ENCODE data around the gene GKN1. TPM values are rescaled to one million over a fixed set of nuclear protein-coding genes. Genes with fewer than 3 reads are reported as not detected.

The GKN1 gene
- total RNA-seq, 2 experiments from 2014 or later = not detected

DNA sequence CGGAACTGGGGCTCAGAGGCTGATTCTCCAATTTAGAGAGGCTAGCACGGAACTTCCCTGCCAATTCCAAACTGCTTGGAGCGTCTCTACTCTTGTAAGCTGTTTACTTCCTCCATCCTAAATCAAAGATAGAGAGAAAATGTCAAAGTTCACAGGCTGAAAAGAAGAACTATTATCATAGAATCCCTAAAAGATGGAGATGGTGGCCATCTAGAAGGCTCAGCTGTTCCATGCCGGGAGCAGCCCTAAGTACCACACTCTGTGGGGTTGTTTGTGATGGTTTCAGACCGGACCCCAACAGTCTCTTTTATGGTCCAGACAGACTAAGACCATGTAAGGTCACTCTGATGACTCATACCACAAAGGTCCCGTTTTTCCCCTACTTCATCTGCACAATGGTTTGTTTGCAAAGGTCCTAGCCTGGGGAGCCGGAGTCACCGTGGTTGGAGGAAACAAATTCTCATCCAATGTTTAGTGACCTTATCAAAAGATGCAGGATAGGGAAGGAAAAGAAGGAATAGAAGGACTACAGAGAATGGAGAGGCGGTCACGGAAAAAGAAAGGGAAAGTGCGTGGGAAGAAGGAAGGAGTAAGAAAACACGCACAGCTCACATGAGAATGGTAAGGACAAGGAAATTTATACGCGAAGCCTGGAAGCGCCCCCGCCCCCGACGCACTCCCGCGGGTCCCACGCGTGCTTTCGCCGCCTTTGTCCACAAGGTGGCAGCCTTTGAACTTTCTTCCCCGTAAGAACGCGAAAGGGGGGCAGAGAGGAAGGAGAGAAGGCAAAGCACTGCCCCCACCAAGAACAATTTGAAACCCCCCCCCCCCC is 38.1 kb downstream of the GKN1 start:
- Histone ChIP-seq H3K79me2 (ENCODE audit: insufficient read depth, low read depth, low read length) (no peaks in the 10 kb centered on the region), H3K4me3 (ENCODE audit: low read depth, low read length, poor library complexity, severe bottlenecking) (no peak overlapping the region), H3K27ac (ENCODE audit: low read depth, low read length, poor library complexity, severe bottlenecking) (no peak overlapping the region), H3K36me3 (ENCODE audit: insufficient read depth, low read length) (no peaks in the 10 kb centered on the region), H3K4me2 (ENCODE audit: low read length) (no peak overlapping the region), H4K20me1 (ENCODE audit: insufficient read depth, low read length) (no peaks in the 10 kb centered on the region), H3K4me1 (ENCODE audit: insufficient read depth, low read length, poor library complexity, severe bottlenecking) (no peaks in the 10 kb centered on the region), H2AFZ (ENCODE audit: low read length) (no peak overlapping the region), H3K9me2 (ENCODE audit: insufficient read depth, low read length) (no peaks in the 10 kb centered on the region), H3K9me3 (ENCODE audit: low read length) (no peaks in the 10 kb centered on the region)
- TF ChIP-seq CTCF (conservative IDR thresholded peaks at IDR 0.05; ENCODE audit: low read length) (peak; percentile 79), EZH2phosphoT487 (IDR thresholded peaks at IDR 0.05; ENCODE audit: borderline replicate concordance, low read depth, low read length) (no peak)
- BruUV-seq (replicated peaks) = no TSS peak
- ChIA-PET POLR2A (interaction anchor here (0.6 kb wide), 2 partner anchors 17 to 33 kb away, joined by 4 read pairs; no protein-coding TSS in a partner anchor), CTCF (ENCODE audit: unreplicated experiment) (no interaction called here)
- DNase-seq (ENCODE audit: low spot score) = peak; percentile 25
- intact Hi-C loops (cut with micrococcal nuclease; ENCODE audit: unreplicated experiment) = no loop called here

GRCh38 chr2:69013142-69013839 is 38.9 kb downstream of the GKN1 start, which contains the start of gene ANTXR1:
TSS of gene ANTXR1 (plus strand) at chr2:69013179. CDS start at chr2:69013500, 321 bp downstream.
- Histone ChIP-seq H4K20me1 (ENCODE audit: insufficient read depth, low read length) (no peaks in the 10 kb centered on the region), H3K9me3 (ENCODE audit: low read length) (no peaks in the 10 kb centered on the region), H3K27ac (ENCODE audit: low read depth, low read length, poor library complexity, severe bottlenecking) (no peak within 1 kb of the TSS), H3K9me2 (ENCODE audit: insufficient read depth, low read length) (no peaks in the 10 kb centered on the region), H3K4me3 (ENCODE audit: low read depth, low read length, poor library complexity, severe bottlenecking) (no peak within 1 kb of the TSS), H3K4me2 (ENCODE audit: low read length) (no peak within 1 kb of the TSS), H3K36me3 (ENCODE audit: insufficient read depth, low read length) (no peaks in the 10 kb centered on the region), H2AFZ (ENCODE audit: low read length) (no peak within 1 kb of the TSS), H3K79me2 (ENCODE audit: insufficient read depth, low read depth, low read length) (no peaks in the 10 kb centered on the region), H3K4me1 (ENCODE audit: insufficient read depth, low read length, poor library complexity, severe bottlenecking) (no peaks in the 10 kb centered on the region)
- ChIA-PET POLR2A (interaction anchor here (0.6 kb wide), 2 partner anchors 16 to 33 kb away, joined by 4 read pairs; no protein-coding TSS in a partner anchor), CTCF (ENCODE audit: unreplicated experiment) (no interaction called here)
- TF ChIP-seq EZH2phosphoT487 (IDR thresholded peaks at IDR 0.05; ENCODE audit: borderline replicate concordance, low read depth, low read length) (no peak), CTCF (conservative IDR thresholded peaks at IDR 0.05; ENCODE audit: low read length) (peak; percentile 5; the same call in 1 of the 2 replicates)
- intact Hi-C loops (cut with micrococcal nuclease; ENCODE audit: unreplicated experiment) = no loop called here
- no TSS peak for BruUV-seq (replicated peaks)
- no peak for DNase-seq (ENCODE audit: low spot score)
